Neural crest cell (in vitro differentiated cells): Measurements from ENCODE around the gene PCDHGC4. TPM values are rescaled to one million over a fixed set of nuclear protein-coding genes. Genes with fewer than 3 reads are reported as not detected.

Experiments
- DNase-seq: peaks from one replicate; pipeline ENCODE4 v3.0.0; 2021; ENCODE audit warnings: low read depth, mixed read lengths, low spot score
- H3K27ac Mint-ChIP-seq: one replicate; pipeline ENCODE4 v1.8.0; 2021; ENCODE audit warnings: mild to moderate bottlenecking, mixed read lengths; ENCODE audit not compliant: unreplicated experiment
- H3K27me3 Mint-ChIP-seq: 2 replicates; pipeline ENCODE4 v1.8.0; 2021; ENCODE audit warnings: low read depth, mild to moderate bottlenecking, mixed read lengths
- H3K36me3 Mint-ChIP-seq: 2 replicates; pipeline ENCODE4 v1.8.0; 2021; ENCODE audit warnings: low read depth, mild to moderate bottlenecking, mixed read lengths
- H3K4me1 Mint-ChIP-seq: 2 replicates; pipeline ENCODE4 v1.8.0; 2021; ENCODE audit warnings: mixed read lengths
- H3K4me3 Mint-ChIP-seq: one replicate; pipeline ENCODE4 v1.8.0; 2021; ENCODE audit warnings: mild to moderate bottlenecking, mixed read lengths
- H3K9me3 Mint-ChIP-seq: 2 replicates; pipeline ENCODE4 v1.8.0; 2021; ENCODE audit warnings: mixed read lengths
- total RNA-seq: library from RNA; stranded (reverse); gene quantifications from 2 replicates; pipeline ENCODE4 v1.2.1, GENCODE V29; 2021
- TF ChIP-seq, protein P1 (sequence below): fragments of 200-600 bp; sonication (generic); conservative IDR thresholded peaks from 2 replicates; pipeline ENCODE4 v1.5.0; 2021; ENCODE audit warnings: antibody characterized with exemption, mild to moderate bottlenecking

Gene PCDHGC4
- total RNA-seq, 1 donor from 2014 or later: 14.8 TPM

DNA sequence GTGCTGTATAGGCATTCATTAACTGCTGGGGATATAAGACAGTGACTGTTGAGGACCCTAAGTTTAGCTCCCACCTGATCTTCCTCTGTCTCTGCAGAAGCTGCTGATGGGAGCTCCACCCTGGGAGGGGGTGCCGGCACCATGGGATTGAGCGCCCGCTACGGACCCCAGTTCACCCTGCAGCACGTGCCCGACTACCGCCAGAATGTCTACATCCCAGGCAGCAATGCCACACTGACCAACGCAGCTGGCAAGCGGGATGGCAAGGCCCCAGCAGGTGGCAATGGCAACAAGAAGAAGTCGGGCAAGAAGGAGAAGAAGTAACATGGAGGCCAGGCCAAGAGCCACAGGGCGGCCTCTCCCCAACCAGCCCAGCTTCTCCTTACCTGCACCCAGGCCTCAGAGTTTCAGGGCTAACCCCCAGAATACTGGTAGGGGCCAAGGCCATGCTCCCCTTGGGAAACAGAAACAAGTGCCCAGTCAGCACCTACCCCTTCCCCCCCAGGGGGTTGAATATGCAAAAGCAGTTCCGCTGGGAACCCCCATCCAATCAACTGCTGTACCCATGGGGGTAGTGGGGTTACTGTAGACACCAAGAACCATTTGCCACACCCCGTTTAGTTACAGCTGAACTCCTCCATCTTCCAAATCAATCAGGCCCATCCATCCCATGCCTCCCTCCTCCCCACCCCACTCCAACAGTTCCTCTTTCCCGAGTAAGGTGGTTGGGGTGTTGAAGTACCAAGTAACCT lies 26.2 kb downstream of the PCDHGC4 start:
- no peaks in the 10 kb centered on the region for H3K27me3 Mint-ChIP-seq
- H3K4me1 Mint-ChIP-seq: peaks cover 84% of the 10 kb centered on the region
- no peak for DNase-seq
- H3K36me3 Mint-ChIP-seq: peaks cover 17% of the 10 kb centered on the region
- no peak overlapping the region for H3K27ac Mint-ChIP-seq
- TF ChIP-seq, protein P1, sequence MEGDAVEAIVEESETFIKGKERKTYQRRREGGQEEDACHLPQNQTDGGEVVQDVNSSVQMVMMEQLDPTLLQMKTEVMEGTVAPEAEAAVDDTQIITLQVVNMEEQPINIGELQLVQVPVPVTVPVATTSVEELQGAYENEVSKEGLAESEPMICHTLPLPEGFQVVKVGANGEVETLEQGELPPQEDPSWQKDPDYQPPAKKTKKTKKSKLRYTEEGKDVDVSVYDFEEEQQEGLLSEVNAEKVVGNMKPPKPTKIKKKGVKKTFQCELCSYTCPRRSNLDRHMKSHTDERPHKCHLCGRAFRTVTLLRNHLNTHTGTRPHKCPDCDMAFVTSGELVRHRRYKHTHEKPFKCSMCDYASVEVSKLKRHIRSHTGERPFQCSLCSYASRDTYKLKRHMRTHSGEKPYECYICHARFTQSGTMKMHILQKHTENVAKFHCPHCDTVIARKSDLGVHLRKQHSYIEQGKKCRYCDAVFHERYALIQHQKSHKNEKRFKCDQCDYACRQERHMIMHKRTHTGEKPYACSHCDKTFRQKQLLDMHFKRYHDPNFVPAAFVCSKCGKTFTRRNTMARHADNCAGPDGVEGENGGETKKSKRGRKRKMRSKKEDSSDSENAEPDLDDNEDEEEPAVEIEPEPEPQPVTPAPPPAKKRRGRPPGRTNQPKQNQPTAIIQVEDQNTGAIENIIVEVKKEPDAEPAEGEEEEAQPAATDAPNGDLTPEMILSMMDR: no peak
- H3K4me3 Mint-ChIP-seq: peak overlapping the region; percentile 66
- no peaks in the 10 kb centered on the region for H3K9me3 Mint-ChIP-seq

DNA sequence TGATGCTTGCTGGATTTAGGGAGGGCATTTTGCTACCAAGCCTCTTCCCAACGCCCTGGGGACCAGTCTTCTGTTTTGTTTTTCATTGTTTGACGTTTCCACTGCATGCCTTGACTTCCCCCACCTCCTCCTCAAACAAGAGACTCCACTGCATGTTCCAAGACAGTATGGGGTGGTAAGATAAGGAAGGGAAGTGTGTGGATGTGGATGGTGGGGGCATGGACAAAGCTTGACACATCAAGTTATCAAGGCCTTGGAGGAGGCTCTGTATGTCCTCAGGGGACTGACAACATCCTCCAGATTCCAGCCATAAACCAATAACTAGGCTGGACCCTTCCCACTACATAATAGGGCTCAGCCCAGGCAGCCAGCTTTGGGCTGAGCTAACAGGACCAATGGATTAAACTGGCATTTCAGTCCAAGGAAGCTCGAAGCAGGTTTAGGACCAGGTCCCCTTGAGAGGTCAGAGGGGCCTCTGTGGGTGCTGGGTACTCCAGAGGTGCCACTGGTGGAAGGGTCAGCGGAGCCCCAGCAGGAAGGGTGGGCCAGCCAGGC lies 27.0 kb downstream of the PCDHGC4 start:
- Mint-ChIP-seq H3K27me3 (no peaks in the 10 kb centered on the region), H3K9me3 (no peaks in the 10 kb centered on the region), H3K36me3 (peaks cover 24% of the 10 kb centered on the region), H3K4me3 (peak overlapping the region; percentile 66), H3K4me1 (peaks cover 89% of the 10 kb centered on the region), H3K27ac (no peak overlapping the region)
- TF ChIP-seq, protein P1: no peak
- DNase-seq: no peak

DNA sequence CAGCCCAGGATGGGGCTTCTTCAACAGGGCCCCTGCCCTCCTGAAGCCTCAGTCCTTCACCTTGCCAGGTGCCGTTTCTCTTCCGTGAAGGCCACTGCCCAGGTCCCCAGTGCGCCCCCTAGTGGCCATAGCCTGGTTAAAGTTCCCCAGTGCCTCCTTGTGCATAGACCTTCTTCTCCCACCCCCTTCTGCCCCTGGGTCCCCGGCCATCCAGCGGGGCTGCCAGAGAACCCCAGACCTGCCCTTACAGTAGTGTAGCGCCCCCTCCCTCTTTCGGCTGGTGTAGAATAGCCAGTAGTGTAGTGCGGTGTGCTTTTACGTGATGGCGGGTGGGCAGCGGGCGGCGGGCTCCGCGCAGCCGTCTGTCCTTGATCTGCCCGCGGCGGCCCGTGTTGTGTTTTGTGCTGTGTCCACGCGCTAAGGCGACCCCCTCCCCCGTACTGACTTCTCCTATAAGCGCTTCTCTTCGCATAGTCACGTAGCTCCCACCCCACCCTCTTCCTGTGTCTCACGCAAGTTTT lies 27.6 kb downstream of the PCDHGC4 start:
- H3K27me3 Mint-ChIP-seq: no peaks in the 10 kb centered on the region
- DNase-seq: peak; percentile 71
- H3K4me1 Mint-ChIP-seq: peaks cover 88% of the 10 kb centered on the region
- peaks cover 27% of the 10 kb centered on the region for H3K36me3 Mint-ChIP-seq
- TF ChIP-seq, protein P1: peak; percentile 95
- peak overlapping the region; percentile 91 for H3K27ac Mint-ChIP-seq
- peak overlapping the region; percentile 87 for H3K4me3 Mint-ChIP-seq
- no peaks in the 10 kb centered on the region for H3K9me3 Mint-ChIP-seq

DNA sequence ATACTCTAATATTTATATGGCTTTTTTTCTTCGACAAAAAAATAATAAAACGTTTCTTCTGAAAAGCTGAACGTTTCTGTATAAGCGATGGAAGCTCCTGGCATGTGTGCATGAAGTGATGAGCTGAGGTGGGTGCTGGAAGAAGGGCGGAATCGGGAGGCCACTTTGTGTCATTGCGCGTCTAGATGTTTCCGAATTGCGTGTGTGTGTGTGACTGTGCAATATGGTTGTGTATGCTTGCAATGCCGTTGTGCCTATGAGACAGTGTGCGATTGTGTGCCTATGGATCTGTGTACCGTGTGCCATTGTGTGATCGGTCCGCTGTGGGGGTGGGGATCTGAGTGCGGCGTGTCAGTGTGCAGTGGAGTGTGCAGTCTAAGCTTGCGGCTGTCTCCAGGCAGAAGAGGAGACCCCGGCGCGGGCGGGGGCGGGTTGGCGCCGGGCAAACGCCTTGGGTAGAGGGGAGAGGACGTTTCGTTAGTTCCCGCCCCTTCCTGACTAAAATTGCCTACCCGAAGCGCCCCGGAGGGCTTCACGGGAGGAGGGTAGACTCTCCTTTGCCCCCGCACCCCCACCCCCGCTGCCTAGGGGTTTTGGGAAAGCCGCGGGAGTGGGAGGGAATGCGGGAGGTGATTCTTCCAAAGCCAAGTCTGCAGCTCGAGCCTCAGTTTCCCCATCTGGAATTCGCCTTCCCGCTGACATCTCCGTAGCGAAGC lies 28.2 kb downstream of the PCDHGC4 start:
- DNase-seq: peak; percentile 60
- H3K27me3 Mint-ChIP-seq: no peaks in the 10 kb centered on the region

More for the DNA sequence above, 28.2 kb downstream of the PCDHGC4 start:
- H3K4me3 Mint-ChIP-seq: peak overlapping the region; percentile 87
- H3K36me3 Mint-ChIP-seq: peaks cover 31% of the 10 kb centered on the region
- H3K27ac Mint-ChIP-seq: peak overlapping the region; percentile 91
- no peaks in the 10 kb centered on the region for H3K9me3 Mint-ChIP-seq
- peaks cover 88% of the 10 kb centered on the region for H3K4me1 Mint-ChIP-seq
- TF ChIP-seq, protein P1: no peak
